Right ventricle myocardium inferior (tissue), 1 donor: ENCODE data around the gene TMEM44. TPM values are rescaled to one million over a fixed set of nuclear protein-coding genes. Genes with fewer than 3 reads are reported as not detected.

ENCODE experiments used
- ATAC-seq: fragments of 200-7000 bp; cut with Tn5 transposase; one replicate; pipeline ENCODE4 v1.9.1; 2020; ENCODE audit warnings: mild to moderate bottlenecking, moderate library complexity
- DNase-seq: peaks from one replicate; pipeline ENCODE4 v3.0.0; 2021; ENCODE audit errors: missing footprints
- intact Hi-C: fragments of 100-400 bp; cut with DNase I; formaldehyde crosslinking; loops from one replicate; pipeline ENCODE4 v1.11.0; 2022
- total RNA-seq: library from RNA; stranded (reverse); fragmentation: NEBNext Ultra II Directional; extraction: Animal tissue kit (Norgen Biotek cat#: 25700); gene quantifications from one replicate; pipeline ENCODE4 v1.2.1, GENCODE V29; 2021
- donor health status: DM: no; HTN: yes; CAD: no; lungs with severe emphysema.

TMEM44 gene
- total RNA-seq, 1 donor from 2014 or later = 6.1 TPM

- intact Hi-C loops = loop anchor here (2.0 to 5.0 kb wide), 2 partner anchors 85 to 97 kb away; partner anchors contain the start of gene ATP13A3
- ATAC-seq (peak; percentile 65), DNase-seq (no peak)
Measured at GRCh38 chr3:194572143-194572789, 61.0 kb downstream of the TMEM44 start.

- DNase-seq (no peak), ATAC-seq (no peak)
- intact Hi-C loops = loop anchor here (2.0 to 5.0 kb wide), 2 partner anchors 84 to 97 kb away; partner anchors contain the start of gene ATP13A3
Measured at GRCh38 chr3:194571491-194572142, 61.6 kb downstream of the TMEM44 start.

- DNase-seq = no peak
- intact Hi-C loops = loop anchor here (5.0 kb wide), 1 partner anchor 84 kb away; the partner anchor contains the start of gene ATP13A3
- ATAC-seq = no peak
Measured at GRCh38 chr3:194570898-194571297, 62.3 kb downstream of the TMEM44 start.

- intact Hi-C loops = loop anchor here (5.0 kb wide), 1 partner anchor 83 kb away; the partner anchor contains the start of gene ATP13A3
- DNase-seq (no peak), ATAC-seq (no peak)
Measured at GRCh38 chr3:194570235-194570634, 63.0 kb downstream of the TMEM44 start.

- DNase-seq (no peak), ATAC-seq (no peak)
- intact Hi-C loops = no loop called here
Measured at GRCh38 chr3:194569252-194569651, 64.0 kb downstream of the TMEM44 start.

GRCh38 chr3:194565597-194566190, 67.5 kb downstream of the TMEM44 start:
- intact Hi-C loops = no loop called here
- DNase-seq = no peak
- ATAC-seq = no peak

- intact Hi-C loops = no loop called here
- ATAC-seq (no peak), DNase-seq (no peak)
Measured at GRCh38 chr3:194562986-194563385, 70.2 kb downstream of the TMEM44 start.

GRCh38 chr3:194561306-194561974, 71.8 kb downstream of the TMEM44 start:
- DNase-seq = no peak
- intact Hi-C loops = no loop called here
- ATAC-seq = no peak

GRCh38 chr3:194560047-194560446, 73.2 kb downstream of the TMEM44 start:
- no peak for DNase-seq
- intact Hi-C loops = no loop called here
- no peak for ATAC-seq

GRCh38 chr3:194559530-194559929, 73.7 kb downstream of the TMEM44 start:
- intact Hi-C loops = no loop called here
- ATAC-seq (no peak), DNase-seq (no peak)

- no peak for ATAC-seq
- intact Hi-C loops = no loop called here
Measured at GRCh38 chr3:194556086-194557056, 76.8 kb downstream of the TMEM44 start.

GRCh38 chr3:194555175-194556062, 77.8 kb downstream of the TMEM44 start:
- no peak for ATAC-seq
- no peak for DNase-seq
- intact Hi-C loops = no loop called here

More at GRCh38 chr3:194556086-194557056, 76.8 kb downstream of the TMEM44 start:
- no peak for DNase-seq

- intact Hi-C loops = no loop called here
- ATAC-seq (peak; percentile 49), DNase-seq (no peak)
Measured at GRCh38 chr3:194554473-194555123, 78.6 kb downstream of the TMEM44 start.

- no peak for ATAC-seq
- DNase-seq = no peak
- intact Hi-C loops = no loop called here
Measured at GRCh38 chr3:194552327-194552949, 80.8 kb downstream of the TMEM44 start.

GRCh38 chr3:194549853-194550252, 83.4 kb downstream of the TMEM44 start:
- no peak for ATAC-seq
- intact Hi-C loops = no loop called here

More at GRCh38 chr3:194549853-194550252, 83.4 kb downstream of the TMEM44 start:
- DNase-seq = no peak
